Panc1 (cell line): ENCODE data around the gene CCNO. TPM values are rescaled to one million over a fixed set of nuclear protein-coding genes. Genes with fewer than 3 reads are reported as not detected.

Source experiments
- ATAC-seq: fragments of 200-7000 bp; cut with Tn5 transposase; 2 replicates; pipeline ENCODE4 v1.9.1; 2020; ENCODE audit warnings: mild to moderate bottlenecking, moderate library complexity
- BruUV-seq: library from RNA; stranded (reverse); fragments of 400-500 nt; replicated peaks from 2 replicates; lab custom pipeline; 2021; lab: Mats Ljungman, UMichigan
- CTCF ChIA-PET: fragments of 300-600 bp; sonication (Branson Sonifier 250); formaldehyde crosslinking; loops from one replicate; lab custom pipeline; 2022; ENCODE audit warnings: antibody characterized with exemption; lab: Charles Lee
- POLR2A ChIA-PET: fragments of 300-600 bp; sonication (Branson Sonifier 250); formaldehyde crosslinking; loops from one replicate; lab custom pipeline; 2022; ENCODE audit warnings: antibody characterized with exemption; lab: Charles Lee
- DNase-seq: peaks from one replicate; pipeline ENCODE4 v3.0.0-alpha.2; 2010; ENCODE audit warnings: low read depth, low spot score
- H3K27ac ChIP-seq: 2 replicates; pipeline ENCODE4 v1.5.1; 2011; ENCODE audit warnings: mild to moderate bottlenecking, low read length, inconsistent platforms
- H3K27me3 ChIP-seq: fragments of 200-500 bp; sonication (Bioruptor generic); 2 replicates; pipeline ENCODE4 v1.6.0; 2014; ENCODE audit warnings: low read length, inconsistent platforms; ENCODE audit not compliant: control insufficient read depth, insufficient read depth
- H3K36me3 ChIP-seq: fragments of 200-500 bp; sonication (Bioruptor generic); 2 replicates; pipeline ENCODE4 v1.5.1; 2014; ENCODE audit warnings: inconsistent platforms, mild to moderate bottlenecking, low read length, moderate library complexity; ENCODE audit not compliant: control insufficient read depth, insufficient read depth
- H3K4me1 ChIP-seq: 2 replicates; pipeline ENCODE4 v1.5.1; 2011; ENCODE audit warnings: inconsistent platforms, mild to moderate bottlenecking, low read length, moderate library complexity; ENCODE audit not compliant: control insufficient read depth, insufficient read depth
- H3K4me3 ChIP-seq, 2 experiments: 2 replicates each; pipeline ENCODE4 v1.5.1; 2011 to 2012; ENCODE audit warnings: low read depth in 2 of 2, low read length in 2 of 2, mild to moderate bottlenecking in 2 of 2, inconsistent platforms in 1 of 2, moderate library complexity in 1 of 2
- H3K9me3 ChIP-seq: fragments of 200-500 bp; sonication (Bioruptor generic); 2 replicates; pipeline ENCODE4 v1.5.1; 2014; ENCODE audit warnings: low read depth, mild to moderate bottlenecking, inconsistent platforms, low read length, moderate library complexity; ENCODE audit not compliant: control insufficient read depth, insufficient read depth
- POLR2AphosphoS5 ChIP-seq: IDR thresholded peaks from 2 replicates; pipeline ENCODE4 v1.6.1; 2012; ENCODE audit warnings: mild to moderate bottlenecking, low read depth, low read length, moderate library complexity
- SIN3A ChIP-seq: IDR thresholded peaks from 2 replicates; pipeline ENCODE4 v1.6.1; 2012; ENCODE audit warnings: low read depth, mild to moderate bottlenecking, low read length, moderate library complexity, borderline replicate concordance; ENCODE audit not compliant: insufficient read depth
- TCF7L2 ChIP-seq: IDR thresholded peaks from 2 replicates; pipeline ENCODE4 v1.6.1; 2011; ENCODE audit warnings: mild to moderate bottlenecking, low read depth, low read length, inconsistent platforms
- in situ Hi-C: cut with HindIII; loops from 2 replicates; pipeline ENCODE4 v1.10.0; 2016; ENCODE audit warnings: low sequenced_read_pairs, low pct_unique_long_range_greater_than_20kb
- intact Hi-C: fragments of 100-400 bp; cut with micrococcal nuclease; formaldehyde crosslinking; loops from one replicate; pipeline ENCODE4 v1.10.0; 2022; ENCODE audit not compliant: unreplicated experiment
- total RNA-seq: library from RNA; stranded (reverse); gene quantifications from one replicate; pipeline ENCODE4 v1.2.1, GENCODE V29; 2021; ENCODE audit not compliant: unreplicated experiment
- TF ChIP-seq, protein P1 (sequence below): fragments of 450-650 bp; IDR thresholded peaks from 2 replicates; pipeline ENCODE4 v1.5.1; 2017; ENCODE audit warnings: mild to moderate bottlenecking
- TF ChIP-seq, protein P2 (sequence below), 2 experiments: IDR thresholded peaks; 2 replicates each; pipeline ENCODE4 v1.6.1; 2011 to 2012; ENCODE audit warnings: low read depth in 2 of 2, control low read depth in 1 of 2, low read length in 1 of 2, mild to moderate bottlenecking in 1 of 2, moderate library complexity in 1 of 2; ENCODE audit not compliant: insufficient read depth in 1 of 2

Gene CCNO
- total RNA-seq, 1 experiment from 2014 or later = 12.3 TPM

DNA sequence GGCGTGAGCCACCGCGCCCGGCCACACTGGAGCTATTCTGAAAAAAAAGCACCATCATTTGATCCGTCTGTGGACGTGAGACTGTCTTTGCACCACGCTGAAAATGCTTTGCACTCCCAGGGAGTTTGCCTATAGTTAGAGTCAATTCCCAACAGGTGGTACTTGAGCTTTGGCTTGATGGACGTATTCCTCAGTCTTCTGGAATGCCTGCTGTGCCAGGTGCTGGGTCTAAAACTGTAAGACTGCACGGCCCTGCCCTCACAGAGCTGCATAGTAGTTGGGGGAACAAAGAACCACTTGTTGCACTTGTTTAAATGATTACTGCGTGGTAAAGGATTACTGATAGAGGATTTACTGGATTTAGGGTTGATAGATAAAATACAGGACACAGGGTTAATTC lies 3.4 kb upstream of the CCNO start:
- no TSS peak for BruUV-seq
- DNase-seq (no peak), ATAC-seq (no peak)
- ChIA-PET POLR2A (interaction anchor here (0.7 kb wide), 1 partner anchor 895 kb away, joined by 3 read pairs; no protein-coding TSS in a partner anchor), CTCF (no interaction called here)
- Histone ChIP-seq H3K27ac (no peak overlapping the region), H3K27me3 (no peaks in the 10 kb centered on the region), H3K4me1 (peaks cover 5% of the 10 kb centered on the region), H3K9me3 (no peaks in the 10 kb centered on the region), H3K36me3 (no peaks in the 10 kb centered on the region; the same call in 1 of the 2 replicates), H3K4me3 (no peak overlapping the region)
- intact Hi-C loops (no loop called here), in situ Hi-C loops (no loop called here)
- TF ChIP-seq POLR2AphosphoS5 (no peak), TCF7L2 (no peak), SIN3A (no peak)
- TF ChIP-seq, protein P1, sequence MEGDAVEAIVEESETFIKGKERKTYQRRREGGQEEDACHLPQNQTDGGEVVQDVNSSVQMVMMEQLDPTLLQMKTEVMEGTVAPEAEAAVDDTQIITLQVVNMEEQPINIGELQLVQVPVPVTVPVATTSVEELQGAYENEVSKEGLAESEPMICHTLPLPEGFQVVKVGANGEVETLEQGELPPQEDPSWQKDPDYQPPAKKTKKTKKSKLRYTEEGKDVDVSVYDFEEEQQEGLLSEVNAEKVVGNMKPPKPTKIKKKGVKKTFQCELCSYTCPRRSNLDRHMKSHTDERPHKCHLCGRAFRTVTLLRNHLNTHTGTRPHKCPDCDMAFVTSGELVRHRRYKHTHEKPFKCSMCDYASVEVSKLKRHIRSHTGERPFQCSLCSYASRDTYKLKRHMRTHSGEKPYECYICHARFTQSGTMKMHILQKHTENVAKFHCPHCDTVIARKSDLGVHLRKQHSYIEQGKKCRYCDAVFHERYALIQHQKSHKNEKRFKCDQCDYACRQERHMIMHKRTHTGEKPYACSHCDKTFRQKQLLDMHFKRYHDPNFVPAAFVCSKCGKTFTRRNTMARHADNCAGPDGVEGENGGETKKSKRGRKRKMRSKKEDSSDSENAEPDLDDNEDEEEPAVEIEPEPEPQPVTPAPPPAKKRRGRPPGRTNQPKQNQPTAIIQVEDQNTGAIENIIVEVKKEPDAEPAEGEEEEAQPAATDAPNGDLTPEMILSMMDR = no peak
- TF ChIP-seq, protein P2, sequence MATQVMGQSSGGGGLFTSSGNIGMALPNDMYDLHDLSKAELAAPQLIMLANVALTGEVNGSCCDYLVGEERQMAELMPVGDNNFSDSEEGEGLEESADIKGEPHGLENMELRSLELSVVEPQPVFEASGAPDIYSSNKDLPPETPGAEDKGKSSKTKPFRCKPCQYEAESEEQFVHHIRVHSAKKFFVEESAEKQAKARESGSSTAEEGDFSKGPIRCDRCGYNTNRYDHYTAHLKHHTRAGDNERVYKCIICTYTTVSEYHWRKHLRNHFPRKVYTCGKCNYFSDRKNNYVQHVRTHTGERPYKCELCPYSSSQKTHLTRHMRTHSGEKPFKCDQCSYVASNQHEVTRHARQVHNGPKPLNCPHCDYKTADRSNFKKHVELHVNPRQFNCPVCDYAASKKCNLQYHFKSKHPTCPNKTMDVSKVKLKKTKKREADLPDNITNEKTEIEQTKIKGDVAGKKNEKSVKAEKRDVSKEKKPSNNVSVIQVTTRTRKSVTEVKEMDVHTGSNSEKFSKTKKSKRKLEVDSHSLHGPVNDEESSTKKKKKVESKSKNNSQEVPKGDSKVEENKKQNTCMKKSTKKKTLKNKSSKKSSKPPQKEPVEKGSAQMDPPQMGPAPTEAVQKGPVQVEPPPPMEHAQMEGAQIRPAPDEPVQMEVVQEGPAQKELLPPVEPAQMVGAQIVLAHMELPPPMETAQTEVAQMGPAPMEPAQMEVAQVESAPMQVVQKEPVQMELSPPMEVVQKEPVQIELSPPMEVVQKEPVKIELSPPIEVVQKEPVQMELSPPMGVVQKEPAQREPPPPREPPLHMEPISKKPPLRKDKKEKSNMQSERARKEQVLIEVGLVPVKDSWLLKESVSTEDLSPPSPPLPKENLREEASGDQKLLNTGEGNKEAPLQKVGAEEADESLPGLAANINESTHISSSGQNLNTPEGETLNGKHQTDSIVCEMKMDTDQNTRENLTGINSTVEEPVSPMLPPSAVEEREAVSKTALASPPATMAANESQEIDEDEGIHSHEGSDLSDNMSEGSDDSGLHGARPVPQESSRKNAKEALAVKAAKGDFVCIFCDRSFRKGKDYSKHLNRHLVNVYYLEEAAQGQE (IDR thresholded peaks at IDR 0.05; ENCODE audit: insufficient read depth in 1 of 2, low read depth in 2 of 2, low read length in 1 of 2) = no peak

GRCh38 chr5:55234121-55234700 lies 803 bp upstream of the CCNO start:
- ChIA-PET POLR2A (interaction anchor here (0.6 kb wide), 1 partner anchor 274 kb away, joined by 3 read pairs; no protein-coding TSS in a partner anchor), CTCF (interaction anchor here (0.6 kb wide), 1 partner anchor 1676 kb away, joined by 4 read pairs; no protein-coding TSS in a partner anchor)
- 0 out of 2 replicates have a peak, but pooled peaks have one; percentile 20 for ATAC-seq
- TF ChIP-seq POLR2AphosphoS5 (no peak), SIN3A (no peak), TCF7L2 (no peak)
- TF ChIP-seq, protein P2 (IDR thresholded peaks at IDR 0.05; ENCODE audit: insufficient read depth in 1 of 2, low read depth in 2 of 2, low read length in 1 of 2) = no peak
- TF ChIP-seq, protein P1 = no peak
- Histone ChIP-seq H3K9me3 (no peaks in the 10 kb centered on the region), H3K27me3 (peaks cover 3% of the 10 kb centered on the region; the same call in 1 of the 2 replicates), H3K36me3 (no peaks in the 10 kb centered on the region; the same call in 1 of the 2 replicates), H3K4me3 (peak overlapping the region; percentile 60 to 89), H3K27ac (peak overlapping the region; percentile 72), H3K4me1 (peaks cover 12% of the 10 kb centered on the region)
- in situ Hi-C loops (no loop called here), intact Hi-C loops (no loop called here)
- BruUV-seq = no TSS peak
- DNase-seq = no peak
